Thoracic aorta (tissue), 2 donors: ENCODE data around the gene IL18BP. TPM values are rescaled to one million over a fixed set of nuclear protein-coding genes. Genes with fewer than 3 reads are reported as not detected.
A peak's percentile ranks its signal among the peaks of the same experiment; 100 is the strongest.

Experiments used
- ATAC-seq: fragments of 150-250 bp; one replicate; pipeline ENCODE4 v1.8.0; 2017; ENCODE audit warnings: low read depth; ENCODE audit not compliant: insufficient number of reproducible peaks, low FRiP score
- DNase-seq: peaks from one replicate; pipeline ENCODE4 v3.0.0-alpha.2; 2020; ENCODE audit warnings: low spot score
- H3K27ac ChIP-seq, 2 donors: fragments of 200-600 bp; sonication (generic); 1 replicate in 1 of 2; 2 replicates in 1 of 2; pipeline ENCODE4 v1.5.1; 2016; ENCODE audit warnings: mild to moderate bottlenecking in 2 of 2, moderate library complexity in 2 of 2
- H3K27me3 ChIP-seq: fragments of 200-600 bp; sonication (generic); replicated peaks from 2 replicates; pipeline ENCODE4 v1.6.0; 2016; ENCODE audit warnings: mild to moderate bottlenecking; ENCODE audit not compliant: insufficient read depth
- H3K36me3 ChIP-seq: fragments of 200-600 bp; sonication (generic); one replicate; pipeline ENCODE4 v1.5.1; 2016
- H3K4me1 ChIP-seq, 2 donors: fragments of 200-600 bp; sonication (generic); 1 replicate in 1 of 2; 2 replicates in 1 of 2; pipeline versions ENCODE4 v1.5.1 to v1.6.0; 2016; ENCODE audit warnings: low read depth in 2 of 2, mild to moderate bottlenecking in 1 of 2; ENCODE audit not compliant: control insufficient read depth in 1 of 2
- H3K4me3 ChIP-seq: fragments of 200-600 bp; sonication (generic); 2 replicates; pipeline ENCODE4 v1.5.1; 2016; ENCODE audit warnings: mild to moderate bottlenecking
- H3K9me3 ChIP-seq: fragments of 200-600 bp; sonication (generic); 2 replicates; pipeline ENCODE4 v1.5.1; 2016
- total RNA-seq, 2 donors: library from RNA; depleted of rRNA; stranded (reverse); fragments of >200 nt; gene quantifications; one replicate each; pipeline versions ENCODE4 v1.1.0 to v1.2.3, GENCODE V29; 2016
- TF ChIP-seq, protein P1 (sequence below): fragments of 200-600 bp; sonication (generic); IDR thresholded peaks from one replicate; pipeline ENCODE4 v1.5.1; 2019; ENCODE audit warnings: antibody characterized with exemption

IL18BP gene
- total RNA-seq, 2 donors from 2014 or later = 20.2 to 32.2 TPM

DNA sequence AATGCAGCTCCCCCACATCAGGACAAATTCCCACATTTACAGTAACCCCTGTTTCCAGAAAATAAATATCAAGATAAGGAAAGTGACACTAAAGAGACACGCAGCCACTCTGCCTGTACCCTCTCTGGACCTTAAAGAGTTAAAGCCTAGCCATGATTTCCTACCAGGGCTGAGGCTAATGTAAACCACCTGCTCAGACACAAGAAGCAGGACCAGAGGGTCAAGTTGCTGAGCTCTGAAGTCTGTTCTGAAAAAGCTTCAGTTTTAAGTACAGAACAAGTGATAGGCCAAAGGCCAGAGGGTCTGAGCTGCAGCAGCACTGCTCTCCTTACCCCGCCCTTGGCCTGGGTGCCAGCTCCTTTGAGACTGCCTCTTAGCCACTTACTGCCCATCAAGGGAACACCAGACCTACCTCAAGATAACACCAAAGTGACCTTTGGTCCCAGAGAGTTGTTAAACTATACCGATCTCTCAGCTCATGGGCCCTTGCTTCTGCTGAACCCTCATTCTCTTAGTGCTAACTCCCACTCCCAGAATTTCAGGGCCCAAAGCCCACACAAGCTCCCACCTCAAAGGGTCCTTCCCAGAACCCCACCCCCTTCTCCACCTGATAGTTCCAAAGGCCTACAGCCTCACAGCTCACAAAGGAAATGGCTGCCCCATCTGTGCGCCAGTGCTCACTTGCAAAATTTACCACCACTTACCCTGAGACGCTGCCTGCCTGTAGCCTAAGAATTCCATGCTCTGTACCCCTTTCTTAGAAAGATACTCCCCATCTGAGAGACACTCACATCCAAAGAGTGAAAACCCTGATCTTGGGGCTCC is 40.5 kb downstream of the IL18BP start:
- no peak for ATAC-seq
- H3K4me1 ChIP-seq = peaks cover 40 to 65% of the 10 kb centered on the region in 2 donors
- H3K27ac ChIP-seq = peak overlapping the region; percentile 93 to 94
- TF ChIP-seq, protein P1, sequence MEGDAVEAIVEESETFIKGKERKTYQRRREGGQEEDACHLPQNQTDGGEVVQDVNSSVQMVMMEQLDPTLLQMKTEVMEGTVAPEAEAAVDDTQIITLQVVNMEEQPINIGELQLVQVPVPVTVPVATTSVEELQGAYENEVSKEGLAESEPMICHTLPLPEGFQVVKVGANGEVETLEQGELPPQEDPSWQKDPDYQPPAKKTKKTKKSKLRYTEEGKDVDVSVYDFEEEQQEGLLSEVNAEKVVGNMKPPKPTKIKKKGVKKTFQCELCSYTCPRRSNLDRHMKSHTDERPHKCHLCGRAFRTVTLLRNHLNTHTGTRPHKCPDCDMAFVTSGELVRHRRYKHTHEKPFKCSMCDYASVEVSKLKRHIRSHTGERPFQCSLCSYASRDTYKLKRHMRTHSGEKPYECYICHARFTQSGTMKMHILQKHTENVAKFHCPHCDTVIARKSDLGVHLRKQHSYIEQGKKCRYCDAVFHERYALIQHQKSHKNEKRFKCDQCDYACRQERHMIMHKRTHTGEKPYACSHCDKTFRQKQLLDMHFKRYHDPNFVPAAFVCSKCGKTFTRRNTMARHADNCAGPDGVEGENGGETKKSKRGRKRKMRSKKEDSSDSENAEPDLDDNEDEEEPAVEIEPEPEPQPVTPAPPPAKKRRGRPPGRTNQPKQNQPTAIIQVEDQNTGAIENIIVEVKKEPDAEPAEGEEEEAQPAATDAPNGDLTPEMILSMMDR = no peak
- peaks cover 11% of the 10 kb centered on the region for H3K36me3 ChIP-seq
- H3K9me3 ChIP-seq = no peaks in the 10 kb centered on the region
- no peaks in the 10 kb centered on the region for H3K27me3 ChIP-seq
- H3K4me3 ChIP-seq = peak overlapping the region; percentile 75
- no peak for DNase-seq

GRCh38 chr11:72039856-72040401 is 41.2 kb downstream of the IL18BP start:
- no peak for ATAC-seq
- peak overlapping the region; percentile 75 for H3K4me3 ChIP-seq
- H3K36me3 ChIP-seq = peaks cover 9% of the 10 kb centered on the region
- H3K4me1 ChIP-seq = peaks cover 40 to 62% of the 10 kb centered on the region in 2 donors
- TF ChIP-seq, protein P1 = no peak
- H3K27ac ChIP-seq = peak overlapping the region; percentile 93 to 94
- H3K9me3 ChIP-seq = no peaks in the 10 kb centered on the region
- no peak for DNase-seq
- H3K27me3 ChIP-seq = no peaks in the 10 kb centered on the region

GRCh38 chr11:72040491-72041363 is 42.0 kb downstream of the IL18BP start:
- H3K27me3 ChIP-seq = no peaks in the 10 kb centered on the region
- peaks cover 40 to 56% of the 10 kb centered on the region in 2 donors for H3K4me1 ChIP-seq
- H3K4me3 ChIP-seq = peak overlapping the region; percentile 75
- peak; percentile 84 for ATAC-seq
- peak overlapping the region; percentile 93 to 94 for H3K27ac ChIP-seq
- peaks cover under 1% of the 10 kb centered on the region for H3K36me3 ChIP-seq
- H3K9me3 ChIP-seq = no peaks in the 10 kb centered on the region
- peak; percentile 76 for DNase-seq
- TF ChIP-seq, protein P1 = no peak

- DNase-seq (peak; percentile 17), ATAC-seq (peak; percentile 26)
- TF ChIP-seq, protein P1 = no peak
- H3K9me3 ChIP-seq = no peaks in the 10 kb centered on the region
- H3K27ac ChIP-seq = peak overlapping the region; percentile 93 to 94
- no peaks in the 10 kb centered on the region for H3K36me3 ChIP-seq
- peak overlapping the region; percentile 75 for H3K4me3 ChIP-seq
- no peaks in the 10 kb centered on the region for H3K27me3 ChIP-seq
- H3K4me1 ChIP-seq = peaks cover 40 to 48% of the 10 kb centered on the region in 2 donors
These were observed 42.8 kb downstream of the IL18BP start for GRCh38 chr11:72041364-72042063.
